HepG2 (cell line): ENCODE measurements around the gene ZNF385B. TPM values are rescaled to one million over a fixed set of nuclear protein-coding genes. Genes with fewer than 3 reads are reported as not detected.

ENCODE experiments used
- DPF2 ChIP-seq: sonication (generic); formaldehyde crosslinking; IDR thresholded peaks from 2 replicates; pipeline ENCODE4 v1.4.0; 2020; ENCODE audit warnings: mild to moderate bottlenecking, low read depth, missing genetic modification reagents, borderline replicate concordance
- MBNL3 ChIP-seq: fragments of 250-450 bp; sonication (Bioruptor Pico); conservative IDR thresholded peaks from 2 replicates; pipeline ENCODE4 v1.8.0; 2022; ENCODE audit warnings: mild to moderate bottlenecking, inconsistent platforms
- NFATC3 ChIP-seq: sonication (generic); formaldehyde crosslinking; IDR thresholded peaks from 2 replicates; pipeline ENCODE4 v1.5.1; 2020; ENCODE audit warnings: mild to moderate bottlenecking, missing genetic modification reagents
- PCBP2 ChIP-seq: fragments of 200-400 bp; formaldehyde crosslinking; optimal IDR thresholded peaks from 2 replicates; pipeline ENCODE3; 2018; ENCODE audit warnings: low read length, low read depth; ENCODE audit not compliant: poor library complexity, severe bottlenecking
- SETDB1 ChIP-seq: sonication (generic); formaldehyde crosslinking; IDR thresholded peaks from 2 replicates; pipeline ENCODE4 v1.5.1; 2020; ENCODE audit warnings: missing genetic modification reagents, mild to moderate bottlenecking, borderline replicate concordance
- SRSF9 ChIP-seq: fragments of 200-400 bp; formaldehyde crosslinking; IDR thresholded peaks from 2 replicates; pipeline ENCODE4 v1.6.1; 2018; ENCODE audit warnings: borderline replicate concordance, mild to moderate bottlenecking, low read depth, low read length; ENCODE audit not compliant: insufficient read depth, poor library complexity, severe bottlenecking
- TGIF2 ChIP-seq: IDR thresholded peaks from 2 replicates; pipeline ENCODE4 v1.6.1; 2016; ENCODE audit warnings: control low read depth, missing compliant biosample characterization
- ZFAT ChIP-seq: sonication (generic); formaldehyde crosslinking; conservative IDR thresholded peaks from 2 replicates; pipeline ENCODE4 v1.8.1; 2023; ENCODE audit warnings: missing genetic modification reagents, inconsistent platforms
- ZNF207 ChIP-seq: fragments of 450-650 bp; IDR thresholded peaks from 2 replicates; pipeline ENCODE4 v1.6.1; 2016; ENCODE audit warnings: antibody characterized with exemption, borderline replicate concordance
- ZNF253 ChIP-seq: sonication (generic); formaldehyde crosslinking; IDR thresholded peaks from 2 replicates; pipeline ENCODE4 v1.8.0; 2022; ENCODE audit warnings: mild to moderate bottlenecking, missing genetic modification reagents, borderline replicate concordance
- ZNF333 ChIP-seq: sonication (generic); formaldehyde crosslinking; IDR thresholded peaks from 2 replicates; pipeline ENCODE4 v1.4.0; 2020; ENCODE audit warnings: mild to moderate bottlenecking, missing genetic modification reagents, borderline replicate concordance
- ZNF33A ChIP-seq: sonication (generic); formaldehyde crosslinking; IDR thresholded peaks from 2 replicates; pipeline ENCODE4 v1.5.1; 2020; ENCODE audit warnings: missing genetic modification reagents, mild to moderate bottlenecking, moderate library complexity, borderline replicate concordance
- ZNF549 ChIP-seq: sonication (generic); formaldehyde crosslinking; IDR thresholded peaks from 2 replicates; pipeline ENCODE4 v1.5.0; 2020; ENCODE audit warnings: missing genetic modification reagents
- ZNF616 ChIP-seq: sonication (generic); formaldehyde crosslinking; IDR thresholded peaks from 2 replicates; pipeline ENCODE4 v1.5.0; 2020; ENCODE audit warnings: low read depth, mild to moderate bottlenecking, missing genetic modification reagents
- ZNF850 ChIP-seq: sonication (generic); formaldehyde crosslinking; conservative IDR thresholded peaks from 2 replicates; pipeline ENCODE4 v1.9.0; 2021; ENCODE audit warnings: mild to moderate bottlenecking, missing genetic modification reagents
- polyA plus RNA-seq, 8 experiments: library from polyadenylated mRNA; depleted of rRNA in 3 of 8; stranded (reverse) in 7 of 8; unstranded in 1 of 8; fragments of >200 nt; fragmentation: Illumina TruSeq in 4 of 8; extraction: Trizol in 4 of 8; gene quantifications; 2 replicates each; pipeline versions ENCODE4 v1.2.1 to v1.2.3, GENCODE V29; 2011 to 2016; ENCODE audit warnings: low read depth in 4 of 8, missing spikeins in 1 of 8, mixed read lengths in 1 of 8; ENCODE audit not compliant: insufficient read depth in 1 of 8
- total RNA-seq, 5 experiments: library from RNA; depleted of rRNA; stranded (reverse); fragments of >200 nt; fragmentation: Illumina TruSeq; extraction: Trizol; gene quantifications; 2 replicates each; pipeline ENCODE4 v1.2.3, GENCODE V29; 2016; ENCODE audit warnings: low read depth in 1 of 5
- TF ChIP-seq, protein P1 (sequence below): sonication (generic); formaldehyde crosslinking; IDR thresholded peaks from 2 replicates; pipeline ENCODE4 v1.4.0; 2020; ENCODE audit warnings: missing genetic modification reagents
- TF ChIP-seq, protein P2 (sequence below): sonication (generic); formaldehyde crosslinking; IDR thresholded peaks from 2 replicates; pipeline ENCODE4 v1.4.0; 2020; ENCODE audit warnings: missing genetic modification reagents
- TF ChIP-seq, protein P3 (sequence below): fragments of 450-650 bp; IDR thresholded peaks from 2 replicates; pipeline ENCODE4 v1.6.1; 2017; ENCODE audit warnings: mild to moderate bottlenecking
- TF ChIP-seq, protein P4 (sequence below): sonication (generic); formaldehyde crosslinking; IDR thresholded peaks from 2 replicates; pipeline ENCODE4 v1.5.0; 2020; ENCODE audit warnings: missing genetic modification reagents

Gene ZNF385B
- total and polyA plus RNA-seq, 2 of the 13 experiments (the other 11 are each of a cell fraction or from before 2014, with no cell fraction given): 3.3 to 6.7 TPM

DNA sequence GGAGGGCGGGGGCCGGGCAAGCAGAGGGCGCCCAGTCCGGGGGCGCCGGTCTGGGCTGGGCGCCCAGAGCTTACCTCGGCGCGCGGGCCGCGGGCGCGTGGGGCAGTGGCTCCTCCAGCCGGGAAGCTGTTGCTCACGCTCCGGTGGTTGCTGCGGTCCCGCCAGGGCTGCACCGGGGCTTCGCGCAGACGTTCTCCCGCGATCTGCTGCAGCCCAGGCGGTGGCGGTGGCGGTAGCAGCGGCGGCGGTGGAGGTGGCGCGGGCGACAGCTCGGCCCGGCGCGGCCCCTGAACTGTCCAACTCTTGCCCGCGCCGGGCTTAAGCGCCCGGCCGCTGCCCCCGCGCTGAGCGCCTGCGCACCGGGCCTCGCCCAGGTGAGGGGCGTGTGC lies 391 bp downstream of the ZNF385B start (continued):
- TF ChIP-seq, protein P1, sequence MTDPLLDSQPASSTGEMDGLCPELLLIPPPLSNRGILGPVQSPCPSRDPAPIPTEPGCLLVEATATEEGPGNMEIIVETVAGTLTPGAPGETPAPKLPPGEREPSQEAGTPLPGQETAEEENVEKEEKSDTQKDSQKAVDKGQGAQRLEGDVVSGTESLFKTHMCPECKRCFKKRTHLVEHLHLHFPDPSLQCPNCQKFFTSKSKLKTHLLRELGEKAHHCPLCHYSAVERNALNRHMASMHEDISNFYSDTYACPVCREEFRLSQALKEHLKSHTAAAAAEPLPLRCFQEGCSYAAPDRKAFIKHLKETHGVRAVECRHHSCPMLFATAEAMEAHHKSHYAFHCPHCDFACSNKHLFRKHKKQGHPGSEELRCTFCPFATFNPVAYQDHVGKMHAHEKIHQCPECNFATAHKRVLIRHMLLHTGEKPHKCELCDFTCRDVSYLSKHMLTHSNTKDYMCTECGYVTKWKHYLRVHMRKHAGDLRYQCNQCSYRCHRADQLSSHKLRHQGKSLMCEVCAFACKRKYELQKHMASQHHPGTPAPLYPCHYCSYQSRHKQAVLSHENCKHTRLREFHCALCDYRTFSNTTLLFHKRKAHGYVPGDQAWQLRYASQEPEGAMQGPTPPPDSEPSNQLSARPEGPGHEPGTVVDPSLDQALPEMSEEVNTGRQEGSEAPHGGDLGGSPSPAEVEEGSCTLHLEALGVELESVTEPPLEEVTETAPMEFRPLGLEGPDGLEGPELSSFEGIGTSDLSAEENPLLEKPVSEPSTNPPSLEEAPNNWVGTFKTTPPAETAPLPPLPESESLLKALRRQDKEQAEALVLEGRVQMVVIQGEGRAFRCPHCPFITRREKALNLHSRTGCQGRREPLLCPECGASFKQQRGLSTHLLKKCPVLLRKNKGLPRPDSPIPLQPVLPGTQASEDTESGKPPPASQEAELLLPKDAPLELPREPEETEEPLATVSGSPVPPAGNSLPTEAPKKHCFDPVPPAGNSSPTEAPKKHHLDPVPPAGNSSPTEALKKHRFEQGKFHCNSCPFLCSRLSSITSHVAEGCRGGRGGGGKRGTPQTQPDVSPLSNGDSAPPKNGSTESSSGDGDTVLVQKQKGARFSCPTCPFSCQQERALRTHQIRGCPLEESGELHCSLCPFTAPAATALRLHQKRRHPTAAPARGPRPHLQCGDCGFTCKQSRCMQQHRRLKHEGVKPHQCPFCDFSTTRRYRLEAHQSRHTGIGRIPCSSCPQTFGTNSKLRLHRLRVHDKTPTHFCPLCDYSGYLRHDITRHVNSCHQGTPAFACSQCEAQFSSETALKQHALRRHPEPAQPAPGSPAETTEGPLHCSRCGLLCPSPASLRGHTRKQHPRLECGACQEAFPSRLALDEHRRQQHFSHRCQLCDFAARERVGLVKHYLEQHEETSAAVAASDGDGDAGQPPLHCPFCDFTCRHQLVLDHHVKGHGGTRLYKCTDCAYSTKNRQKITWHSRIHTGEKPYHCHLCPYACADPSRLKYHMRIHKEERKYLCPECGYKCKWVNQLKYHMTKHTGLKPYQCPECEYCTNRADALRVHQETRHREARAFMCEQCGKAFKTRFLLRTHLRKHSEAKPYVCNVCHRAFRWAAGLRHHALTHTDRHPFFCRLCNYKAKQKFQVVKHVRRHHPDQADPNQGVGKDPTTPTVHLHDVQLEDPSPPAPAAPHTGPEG (CRISPR knock-in tag): no peak
- TF ChIP-seq DPF2 (CRISPR knock-in tag): no peak
- no peak for TF ChIP-seq NFATC3 (CRISPR knock-in tag)
- TF ChIP-seq, protein P2, sequence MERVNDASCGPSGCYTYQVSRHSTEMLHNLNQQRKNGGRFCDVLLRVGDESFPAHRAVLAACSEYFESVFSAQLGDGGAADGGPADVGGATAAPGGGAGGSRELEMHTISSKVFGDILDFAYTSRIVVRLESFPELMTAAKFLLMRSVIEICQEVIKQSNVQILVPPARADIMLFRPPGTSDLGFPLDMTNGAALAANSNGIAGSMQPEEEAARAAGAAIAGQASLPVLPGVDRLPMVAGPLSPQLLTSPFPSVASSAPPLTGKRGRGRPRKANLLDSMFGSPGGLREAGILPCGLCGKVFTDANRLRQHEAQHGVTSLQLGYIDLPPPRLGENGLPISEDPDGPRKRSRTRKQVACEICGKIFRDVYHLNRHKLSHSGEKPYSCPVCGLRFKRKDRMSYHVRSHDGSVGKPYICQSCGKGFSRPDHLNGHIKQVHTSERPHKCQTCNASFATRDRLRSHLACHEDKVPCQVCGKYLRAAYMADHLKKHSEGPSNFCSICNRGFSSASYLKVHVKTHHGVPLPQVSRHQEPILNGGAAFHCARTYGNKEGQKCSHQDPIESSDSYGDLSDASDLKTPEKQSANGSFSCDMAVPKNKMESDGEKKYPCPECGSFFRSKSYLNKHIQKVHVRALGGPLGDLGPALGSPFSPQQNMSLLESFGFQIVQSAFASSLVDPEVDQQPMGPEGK: no peak
- TF ChIP-seq TGIF2 (CRISPR knock-in tag): no peak
- no peak for TF ChIP-seq ZNF616 (CRISPR knock-in tag)
- TF ChIP-seq, protein P3, sequence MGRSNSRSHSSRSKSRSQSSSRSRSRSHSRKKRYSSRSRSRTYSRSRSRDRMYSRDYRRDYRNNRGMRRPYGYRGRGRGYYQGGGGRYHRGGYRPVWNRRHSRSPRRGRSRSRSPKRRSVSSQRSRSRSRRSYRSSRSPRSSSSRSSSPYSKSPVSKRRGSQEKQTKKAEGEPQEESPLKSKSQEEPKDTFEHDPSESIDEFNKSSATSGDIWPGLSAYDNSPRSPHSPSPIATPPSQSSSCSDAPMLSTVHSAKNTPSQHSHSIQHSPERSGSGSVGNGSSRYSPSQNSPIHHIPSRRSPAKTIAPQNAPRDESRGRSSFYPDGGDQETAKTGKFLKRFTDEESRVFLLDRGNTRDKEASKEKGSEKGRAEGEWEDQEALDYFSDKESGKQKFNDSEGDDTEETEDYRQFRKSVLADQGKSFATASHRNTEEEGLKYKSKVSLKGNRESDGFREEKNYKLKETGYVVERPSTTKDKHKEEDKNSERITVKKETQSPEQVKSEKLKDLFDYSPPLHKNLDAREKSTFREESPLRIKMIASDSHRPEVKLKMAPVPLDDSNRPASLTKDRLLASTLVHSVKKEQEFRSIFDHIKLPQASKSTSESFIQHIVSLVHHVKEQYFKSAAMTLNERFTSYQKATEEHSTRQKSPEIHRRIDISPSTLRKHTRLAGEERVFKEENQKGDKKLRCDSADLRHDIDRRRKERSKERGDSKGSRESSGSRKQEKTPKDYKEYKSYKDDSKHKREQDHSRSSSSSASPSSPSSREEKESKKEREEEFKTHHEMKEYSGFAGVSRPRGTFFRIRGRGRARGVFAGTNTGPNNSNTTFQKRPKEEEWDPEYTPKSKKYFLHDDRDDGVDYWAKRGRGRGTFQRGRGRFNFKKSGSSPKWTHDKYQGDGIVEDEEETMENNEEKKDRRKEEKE: no peak
- TF ChIP-seq SETDB1: no peak
- TF ChIP-seq PCBP2: no peak
- TF ChIP-seq ZNF850 (CRISPR knock-in tag): no peak
- TF ChIP-seq, protein P4, sequence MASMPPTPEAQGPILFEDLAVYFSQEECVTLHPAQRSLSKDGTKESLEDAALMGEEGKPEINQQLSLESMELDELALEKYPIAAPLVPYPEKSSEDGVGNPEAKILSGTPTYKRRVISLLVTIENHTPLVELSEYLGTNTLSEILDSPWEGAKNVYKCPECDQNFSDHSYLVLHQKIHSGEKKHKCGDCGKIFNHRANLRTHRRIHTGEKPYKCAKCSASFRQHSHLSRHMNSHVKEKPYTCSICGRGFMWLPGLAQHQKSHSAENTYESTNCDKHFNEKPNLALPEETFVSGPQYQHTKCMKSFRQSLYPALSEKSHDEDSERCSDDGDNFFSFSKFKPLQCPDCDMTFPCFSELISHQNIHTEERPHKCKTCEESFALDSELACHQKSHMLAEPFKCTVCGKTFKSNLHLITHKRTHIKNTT (CRISPR knock-in tag): no peak
- no peak for TF ChIP-seq ZNF333 (CRISPR knock-in tag)
- no peak for TF ChIP-seq ZNF549 (CRISPR knock-in tag)
- no peak for TF ChIP-seq MBNL3 (CRISPR knock-in tag)
- TF ChIP-seq SRSF9: no peak
- no peak for TF ChIP-seq ZFAT (CRISPR knock-in tag)
- no peak for TF ChIP-seq ZNF207
- TF ChIP-seq ZNF33A (CRISPR knock-in tag): no peak
- TF ChIP-seq ZNF253 (CRISPR knock-in tag): no peak
